RWPE2 (cell line): ENCODE measurements around the gene RAPGEFL1.

Experiments used
- ATAC-seq: fragments of 200-7000 bp; cut with Tn5 transposase; 3 replicates; pipeline ENCODE4 v1.9.1; 2021; ENCODE audit warnings: low read depth
- DNase-seq: peaks from one replicate; pipeline ENCODE4 v3.0.0-alpha.2; 2020; ENCODE audit warnings: low spot score
- H3K27ac ChIP-seq: fragments of 450-650 bp; 2 replicates; pipeline ENCODE4 v1.5.1; 2017; ENCODE audit warnings: mild to moderate bottlenecking; ENCODE audit not compliant: poor library complexity, severe bottlenecking
- H3K27me3 ChIP-seq: fragments of 250-450 bp; sonication (Bioruptor Pico); 2 replicates; pipeline ENCODE4 v1.5.1; 2021; ENCODE audit warnings: mild to moderate bottlenecking, moderate library complexity; ENCODE audit not compliant: insufficient read depth, poor library complexity, severe bottlenecking
- H3K36me3 ChIP-seq: fragments of 250-450 bp; sonication (Bioruptor Pico); 2 replicates; pipeline ENCODE4 v1.5.1; 2020; ENCODE audit warnings: low read depth, mild to moderate bottlenecking, moderate library complexity
- H3K4me1 ChIP-seq: fragments of 250-450 bp; sonication (Bioruptor Pico); 2 replicates; pipeline ENCODE4 v1.5.1; 2021; ENCODE audit warnings: mild to moderate bottlenecking, moderate library complexity; ENCODE audit not compliant: insufficient read depth, poor library complexity, severe bottlenecking
- H3K4me3 ChIP-seq: fragments of 250-450 bp; sonication (Bioruptor Pico); 2 replicates; pipeline ENCODE4 v1.5.1; 2021; ENCODE audit warnings: mild to moderate bottlenecking, moderate library complexity; ENCODE audit not compliant: severe bottlenecking
- H3K9me3 ChIP-seq: fragments of 250-450 bp; sonication (Bioruptor Pico); 2 replicates; pipeline ENCODE4 v1.5.1; 2021; ENCODE audit warnings: mild to moderate bottlenecking, moderate library complexity; ENCODE audit not compliant: severe bottlenecking
- CTCF ChIP-seq: fragments of 450-650 bp; IDR thresholded peaks from one replicate; pipeline ENCODE4 v1.5.1; 2017; ENCODE audit warnings: mild to moderate bottlenecking, moderate library complexity; ENCODE audit not compliant: poor library complexity, severe bottlenecking

The RAPGEFL1 gene

GRCh38 chr17:40241252-40241834 is 64.1 kb downstream of the RAPGEFL1 start:
- H3K27ac ChIP-seq = no peak overlapping the region
- DNase-seq = no peak
- no peak overlapping the region for H3K4me3 ChIP-seq
- no peak for ATAC-seq
- H3K4me1 ChIP-seq = no peaks in the 10 kb centered on the region
- no peaks in the 10 kb centered on the region for H3K27me3 ChIP-seq
- no peaks in the 10 kb centered on the region for H3K9me3 ChIP-seq
- no peaks in the 10 kb centered on the region for H3K36me3 ChIP-seq
- TF ChIP-seq CTCF = no peak

GRCh38 chr17:40242774-40243173 is 65.5 kb downstream of the RAPGEFL1 start:
- DNase-seq (no peak), ATAC-seq (no peak)
- no peaks in the 10 kb centered on the region for H3K36me3 ChIP-seq
- H3K9me3 ChIP-seq = no peaks in the 10 kb centered on the region
- no peak for TF ChIP-seq CTCF
- H3K27me3 ChIP-seq = no peaks in the 10 kb centered on the region
- H3K4me3 ChIP-seq = no peak overlapping the region
- H3K27ac ChIP-seq = no peak overlapping the region
- no peaks in the 10 kb centered on the region for H3K4me1 ChIP-seq

- H3K4me1 ChIP-seq = no peaks in the 10 kb centered on the region
- H3K27ac ChIP-seq = no peak overlapping the region
- H3K36me3 ChIP-seq = no peaks in the 10 kb centered on the region
- TF ChIP-seq CTCF = no peak
- H3K27me3 ChIP-seq = no peaks in the 10 kb centered on the region
- H3K9me3 ChIP-seq = no peaks in the 10 kb centered on the region
- no peak overlapping the region for H3K4me3 ChIP-seq
- DNase-seq (no peak), ATAC-seq (no peak)
These were observed 66.5 kb downstream of the RAPGEFL1 start for GRCh38 chr17:40243761-40244160.

GRCh38 chr17:40244255-40244654 is 67.0 kb downstream of the RAPGEFL1 start:
- Histone ChIP-seq H3K27me3 (no peaks in the 10 kb centered on the region), H3K36me3 (no peaks in the 10 kb centered on the region), H3K4me1 (no peaks in the 10 kb centered on the region), H3K4me3 (no peak overlapping the region), H3K27ac (no peak overlapping the region), H3K9me3 (no peaks in the 10 kb centered on the region)
- ATAC-seq = no peak
- no peak for DNase-seq
- no peak for TF ChIP-seq CTCF
